ENCODE results near the gene ABCD3. TPM values are rescaled to one million over a fixed set of nuclear protein-coding genes. Genes with fewer than 3 reads are reported as not detected.

Gene ABCD3
- total RNA-seq, 1 donor from 2014 or later = 36.3 TPM

- DNase-seq (ENCODE audit: low spot score) = no peak
These were observed 38.5 kb downstream of the ABCD3 start for GRCh38 chr1:94456736-94457135.

- no peak for DNase-seq (ENCODE audit: low spot score)
These were observed 44.4 kb downstream of the ABCD3 start for GRCh38 chr1:94462606-94463005.

- DNase-seq (ENCODE audit: low spot score) = no peak
These were observed 45.0 kb downstream of the ABCD3 start for GRCh38 chr1:94463056-94463764.

- no peak for DNase-seq (ENCODE audit: low spot score)
These were observed 45.7 kb downstream of the ABCD3 start for GRCh38 chr1:94463765-94464330.

- no peak for DNase-seq (ENCODE audit: low spot score)
These were observed 50.5 kb downstream of the ABCD3 start for GRCh38 chr1:94468708-94469107.

GRCh38 chr1:94471271-94471670 is 53.1 kb downstream of the ABCD3 start:
- no peak for DNase-seq (ENCODE audit: low spot score)

- DNase-seq (ENCODE audit: low spot score) = no peak
These were observed 57.0 kb downstream of the ABCD3 start for GRCh38 chr1:94475232-94475631.

- no peak for DNase-seq (ENCODE audit: low spot score)
These were observed 61.5 kb downstream of the ABCD3 start for GRCh38 chr1:94479682-94480081.

GRCh38 chr1:94481473-94481933 is 63.3 kb downstream of the ABCD3 start:
- no peak for DNase-seq (ENCODE audit: low spot score)

- DNase-seq (ENCODE audit: low spot score) = no peak
These were observed 68.8 kb downstream of the ABCD3 start for GRCh38 chr1:94486990-94487389.

- no peak for DNase-seq (ENCODE audit: low spot score)
These were observed 72.4 kb downstream of the ABCD3 start for GRCh38 chr1:94490556-94490955.

- DNase-seq (ENCODE audit: low spot score) = no peak
These were observed 78.0 kb downstream of the ABCD3 start for GRCh38 chr1:94496076-94496755.

- DNase-seq (ENCODE audit: low spot score) = no peak
These were observed 83.2 kb downstream of the ABCD3 start for GRCh38 chr1:94501426-94501825.

- no peak for DNase-seq (ENCODE audit: low spot score)
These were observed 83.7 kb downstream of the ABCD3 start for GRCh38 chr1:94501935-94502334.

GRCh38 chr1:94503153-94503552 is 85.0 kb downstream of the ABCD3 start:
- DNase-seq (ENCODE audit: low spot score) = no peak

- DNase-seq (ENCODE audit: low spot score) = no peak
These were observed 86.4 kb downstream of the ABCD3 start for GRCh38 chr1:94504601-94505000.

GRCh38 chr1:94512816-94513215 is 94.6 kb downstream of the ABCD3 start:
- DNase-seq (ENCODE audit: low spot score) = no peak

GRCh38 chr1:94514095-94514727 is 96.0 kb downstream of the ABCD3 start:
- no peak for DNase-seq (ENCODE audit: low spot score)

- DNase-seq (ENCODE audit: low spot score) = no peak
These were observed 97.2 kb downstream of the ABCD3 start for GRCh38 chr1:94515296-94515947.

GRCh38 chr1:94519351-94519750 is 101.2 kb downstream of the ABCD3 start:
- no peak for DNase-seq (ENCODE audit: low spot score)

- DNase-seq (ENCODE audit: low spot score) = no peak
These were observed 104.1 kb downstream of the ABCD3 start for GRCh38 chr1:94522304-94522703.

GRCh38 chr1:94524531-94524930 is 106.3 kb downstream of the ABCD3 start:
- DNase-seq (ENCODE audit: low spot score) = no peak

Measured in mesenteric fat pad (tissue), 1 donor.